ENCODE results near the gene ADARB1.

ADARB1 gene

GRCh38 chr21:45093035-45093532, 18.7 kb downstream of the ADARB1 start (continued):
- TF ChIP-seq, protein P1, sequence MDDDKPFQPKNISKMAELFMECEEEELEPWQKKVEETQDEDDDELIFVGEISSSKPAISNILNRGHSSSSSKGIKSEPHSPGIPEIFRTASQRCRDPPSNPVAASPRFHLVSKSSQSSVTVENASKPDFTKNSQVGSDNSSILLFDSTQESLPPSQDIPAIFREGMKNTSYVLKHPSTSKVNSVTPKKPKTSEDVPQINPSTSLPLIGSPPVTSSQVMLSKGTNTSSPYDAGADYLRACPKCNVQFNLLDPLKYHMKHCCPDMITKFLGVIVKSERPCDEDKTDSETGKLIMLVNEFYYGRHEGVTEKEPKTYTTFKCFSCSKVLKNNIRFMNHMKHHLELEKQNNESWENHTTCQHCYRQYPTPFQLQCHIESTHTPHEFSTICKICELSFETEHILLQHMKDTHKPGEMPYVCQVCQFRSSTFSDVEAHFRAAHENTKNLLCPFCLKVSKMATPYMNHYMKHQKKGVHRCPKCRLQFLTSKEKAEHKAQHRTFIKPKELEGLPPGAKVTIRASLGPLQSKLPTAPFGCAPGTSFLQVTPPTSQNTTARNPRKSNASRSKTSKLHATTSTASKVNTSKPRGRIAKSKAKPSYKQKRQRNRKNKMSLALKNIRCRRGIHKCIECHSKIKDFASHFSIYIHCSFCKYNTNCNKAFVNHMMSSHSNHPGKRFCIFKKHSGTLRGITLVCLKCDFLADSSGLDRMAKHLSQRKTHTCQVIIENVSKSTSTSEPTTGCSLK (tag by site-specific recombination; IDR thresholded peaks at IDR 0.05): no peak
- TF ChIP-seq ZNF843 (tag by site-specific recombination; IDR thresholded peaks at IDR 0.05): no peak
- TF ChIP-seq ZNF600 (tag by site-specific recombination; IDR thresholded peaks at IDR 0.05): no peak
- no peak for TF ChIP-seq ZSCAN5A (tag by site-specific recombination; IDR thresholded peaks at IDR 0.05)
- TF ChIP-seq ZNF830 (tag by site-specific recombination; IDR thresholded peaks at IDR 0.05; ENCODE audit: low read depth): no peak
- TF ChIP-seq, protein P2, sequence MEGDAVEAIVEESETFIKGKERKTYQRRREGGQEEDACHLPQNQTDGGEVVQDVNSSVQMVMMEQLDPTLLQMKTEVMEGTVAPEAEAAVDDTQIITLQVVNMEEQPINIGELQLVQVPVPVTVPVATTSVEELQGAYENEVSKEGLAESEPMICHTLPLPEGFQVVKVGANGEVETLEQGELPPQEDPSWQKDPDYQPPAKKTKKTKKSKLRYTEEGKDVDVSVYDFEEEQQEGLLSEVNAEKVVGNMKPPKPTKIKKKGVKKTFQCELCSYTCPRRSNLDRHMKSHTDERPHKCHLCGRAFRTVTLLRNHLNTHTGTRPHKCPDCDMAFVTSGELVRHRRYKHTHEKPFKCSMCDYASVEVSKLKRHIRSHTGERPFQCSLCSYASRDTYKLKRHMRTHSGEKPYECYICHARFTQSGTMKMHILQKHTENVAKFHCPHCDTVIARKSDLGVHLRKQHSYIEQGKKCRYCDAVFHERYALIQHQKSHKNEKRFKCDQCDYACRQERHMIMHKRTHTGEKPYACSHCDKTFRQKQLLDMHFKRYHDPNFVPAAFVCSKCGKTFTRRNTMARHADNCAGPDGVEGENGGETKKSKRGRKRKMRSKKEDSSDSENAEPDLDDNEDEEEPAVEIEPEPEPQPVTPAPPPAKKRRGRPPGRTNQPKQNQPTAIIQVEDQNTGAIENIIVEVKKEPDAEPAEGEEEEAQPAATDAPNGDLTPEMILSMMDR (tag by site-specific recombination; IDR thresholded peaks at IDR 0.05): no peak

- H3K27ac ChIP-seq (ENCODE audit: extremely low read depth, low read depth, low read length): no peak overlapping the region
These were observed 20.0 kb downstream of the ADARB1 start for GRCh38 chr21:45094412-45094811.

DNA sequence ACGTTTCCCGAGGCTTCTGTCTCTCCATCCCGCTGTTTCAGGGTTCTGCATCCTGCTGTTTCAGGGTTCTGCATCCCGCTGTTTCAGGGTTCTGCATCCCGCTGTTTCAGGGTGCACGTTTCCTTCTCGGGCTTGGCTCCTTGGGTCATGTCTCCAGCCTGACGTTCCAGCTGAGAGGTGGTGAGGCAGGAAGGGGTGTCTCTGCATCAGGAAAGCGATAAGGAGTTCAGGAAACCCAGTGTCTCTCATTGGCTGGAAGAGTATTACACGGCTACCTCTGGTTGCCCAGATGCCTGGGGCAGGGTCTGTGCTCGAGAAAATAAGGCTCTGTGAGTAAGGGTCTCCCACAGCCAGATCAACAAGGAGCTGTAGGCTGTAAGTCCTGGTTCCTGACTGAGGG, 21.1 kb downstream of the ADARB1 start:
- Histone ChIP-seq H3K36me3 (ENCODE audit: control insufficient read depth in 2 of 2, insufficient read depth in 1 of 2, low read length in 2 of 2) (no peaks in the 10 kb centered on the region), H3K27ac (ENCODE audit: extremely low read depth, low read depth, low read length) (no peak overlapping the region), H3K9me3 (ENCODE audit: control insufficient read depth, insufficient read depth, low read depth, low read length) (no peaks in the 10 kb centered on the region), H3K4me3 (ENCODE audit: low read depth, low read length) (no peak overlapping the region), H3K4me1 (ENCODE audit: control insufficient read depth, insufficient read depth, low read length) (no peaks in the 10 kb centered on the region)
- POLR2A ChIA-PET: no interaction called here
- CTCF ChIA-PET: interaction anchor here (6.9 kb wide), 1 partner anchor 43 kb away, joined by 70 read pairs; no protein-coding TSS in a partner anchor
- TF ChIP-seq IKZF3 (tag by site-specific recombination; IDR thresholded peaks at IDR 0.05): no peak
- TF ChIP-seq ZNF558 (tag by site-specific recombination; IDR thresholded peaks at IDR 0.05): no peak
- TF ChIP-seq MZF1 (tag by site-specific recombination; IDR thresholded peaks at IDR 0.05; ENCODE audit: borderline replicate concordance): no peak
- TF ChIP-seq ZNF596 (tag by site-specific recombination; IDR thresholded peaks at IDR 0.05): no peak
- TF ChIP-seq ZNF148 (tag by site-specific recombination; IDR thresholded peaks at IDR 0.05; ENCODE audit: borderline replicate concordance): no peak
- TF ChIP-seq, protein P2 (tag by site-specific recombination; IDR thresholded peaks at IDR 0.05): no peak
- TF ChIP-seq ZSCAN23 (tag by site-specific recombination; IDR thresholded peaks at IDR 0.05): no peak
- TF ChIP-seq PRDM2 (tag by site-specific recombination; IDR thresholded peaks at IDR 0.05; ENCODE audit: borderline replicate concordance): no peak
- no peak for TF ChIP-seq HOXD13 (CRISPR knock-in tag; IDR thresholded peaks at IDR 0.05; ENCODE audit: borderline replicate concordance)
- no peak for TF ChIP-seq ZEB2 (tag by site-specific recombination; IDR thresholded peaks at IDR 0.05)

More at GRCh38 chr21:45094412-45094811, 20.0 kb downstream of the ADARB1 start:
- H3K36me3 ChIP-seq (ENCODE audit: control insufficient read depth in 2 of 2, insufficient read depth in 1 of 2, low read length in 2 of 2): no peaks in the 10 kb centered on the region
- no peak overlapping the region for H3K4me3 ChIP-seq (ENCODE audit: low read depth, low read length)
- ChIA-PET POLR2A (no interaction called here), CTCF (interaction anchor here (0.7 to 6.9 kb wide), 3 partner anchors 36 to 222 kb away, joined by 3 to 70 read pairs (median 4); no protein-coding TSS in a partner anchor)
- no peaks in the 10 kb centered on the region for H3K4me1 ChIP-seq (ENCODE audit: control insufficient read depth, insufficient read depth, low read length)
- TF ChIP-seq MYNN (tag by site-specific recombination; IDR thresholded peaks at IDR 0.05; ENCODE audit: borderline replicate concordance): no peak
- TF ChIP-seq ZNF530 (tag by site-specific recombination; IDR thresholded peaks at IDR 0.05; ENCODE audit: low read depth): no peak
- no peaks in the 10 kb centered on the region for H3K9me3 ChIP-seq (ENCODE audit: control insufficient read depth, insufficient read depth, low read depth, low read length)
